HepG2 (cell line): ENCODE measurements around the gene ARFGEF2. TPM values are rescaled to one million over a fixed set of nuclear protein-coding genes. Genes with fewer than 3 reads are reported as not detected.

Experiments used
- AKAP8 ChIP-seq: sonication (generic); formaldehyde crosslinking; IDR thresholded peaks from 2 replicates; pipeline ENCODE4 v1.5.1; 2020; ENCODE audit warnings: mild to moderate bottlenecking, missing genetic modification reagents
- AKNA ChIP-seq: sonication (generic); formaldehyde crosslinking; IDR thresholded peaks from 2 replicates; pipeline ENCODE4 v1.4.0; 2020; ENCODE audit warnings: missing genetic modification reagents, borderline replicate concordance
- DNMT3B ChIP-seq: conservative IDR thresholded peaks from 2 replicates; pipeline ENCODE4 v1.6.1; 2016; ENCODE audit warnings: missing biosample characterization, control low read depth
- EEA1 ChIP-seq: sonication (generic); formaldehyde crosslinking; IDR thresholded peaks from 2 replicates; pipeline ENCODE4 v1.5.1; 2020; ENCODE audit warnings: mild to moderate bottlenecking, missing genetic modification reagents, borderline replicate concordance
- HIVEP1 ChIP-seq: sonication (generic); formaldehyde crosslinking; IDR thresholded peaks from 2 replicates; pipeline ENCODE4 v1.4.0; 2020; ENCODE audit warnings: mild to moderate bottlenecking, missing genetic modification reagents
- HOXA9 ChIP-seq: sonication (generic); formaldehyde crosslinking; IDR thresholded peaks from 2 replicates; pipeline ENCODE4 v1.8.1; 2022; ENCODE audit warnings: missing genetic modification reagents, mild to moderate bottlenecking, moderate library complexity, borderline replicate concordance
- IRF2 ChIP-seq: IDR thresholded peaks from 2 replicates; pipeline ENCODE4 v1.6.1; 2018; ENCODE audit warnings: missing genetic modification reagents, missing compliant biosample characterization
- JUND ChIP-seq: sonication (generic); formaldehyde crosslinking; IDR thresholded peaks from 2 replicates; pipeline ENCODE4 v1.8.0; 2022; ENCODE audit warnings: mild to moderate bottlenecking, missing genetic modification reagents
- MAFG ChIP-seq: sonication (generic); formaldehyde crosslinking; IDR thresholded peaks from 2 replicates; pipeline ENCODE4 v1.5.1; 2020; ENCODE audit warnings: mild to moderate bottlenecking, missing genetic modification reagents
- PCBP2 ChIP-seq: fragments of 200-400 bp; formaldehyde crosslinking; optimal IDR thresholded peaks from 2 replicates; pipeline ENCODE3; 2018; ENCODE audit warnings: low read length, low read depth; ENCODE audit not compliant: poor library complexity, severe bottlenecking
- POLR2AphosphoS2 ChIP-seq: IDR thresholded peaks from 2 replicates; pipeline ENCODE4 v1.6.1; 2011; ENCODE audit warnings: low read depth, low read length, improper control_type of control experiment
- POLR2AphosphoS5 ChIP-seq: IDR thresholded peaks from 2 replicates; pipeline ENCODE4 v1.6.1; 2012; ENCODE audit warnings: low read depth, low read length
- SNAI1 ChIP-seq: sonication (generic); formaldehyde crosslinking; IDR thresholded peaks from 2 replicates; pipeline ENCODE4 v1.5.0; 2020; ENCODE audit warnings: mild to moderate bottlenecking, missing genetic modification reagents, borderline replicate concordance
- TEAD3 ChIP-seq: optimal IDR thresholded peaks from 2 replicates; pipeline ENCODE3; 2016; ENCODE audit warnings: borderline replicate concordance
- U2AF1 ChIP-seq: fragments of 200-400 bp; formaldehyde crosslinking; optimal IDR thresholded peaks from 2 replicates; pipeline ENCODE3; 2017; ENCODE audit warnings: mild to moderate bottlenecking, low read depth, low read length
- ZBTB38 ChIP-seq: sonication (generic); formaldehyde crosslinking; IDR thresholded peaks from 2 replicates; pipeline ENCODE4 v1.5.1; 2020; ENCODE audit warnings: mild to moderate bottlenecking, missing genetic modification reagents
- ZNF207 ChIP-seq: fragments of 450-650 bp; IDR thresholded peaks from 2 replicates; pipeline ENCODE4 v1.6.1; 2016; ENCODE audit warnings: antibody characterized with exemption, borderline replicate concordance
- ZNF432 ChIP-seq: sonication (generic); formaldehyde crosslinking; IDR thresholded peaks from 2 replicates; pipeline ENCODE4 v1.5.0; 2020; ENCODE audit warnings: missing genetic modification reagents, mild to moderate bottlenecking, borderline replicate concordance
- ZNF530 ChIP-seq: sonication (generic); formaldehyde crosslinking; IDR thresholded peaks from 2 replicates; pipeline ENCODE4 v1.5.0; 2020; ENCODE audit warnings: low read depth, mild to moderate bottlenecking, missing genetic modification reagents
- ZNF546 ChIP-seq: sonication (generic); formaldehyde crosslinking; conservative IDR thresholded peaks from 2 replicates; pipeline ENCODE4 v1.8.1; 2023; ENCODE audit warnings: mild to moderate bottlenecking, missing genetic modification reagents
- ZNF766 ChIP-seq: sonication (generic); formaldehyde crosslinking; IDR thresholded peaks from 2 replicates; pipeline ENCODE4 v1.5.0; 2020; ENCODE audit warnings: missing genetic modification reagents, borderline replicate concordance
- ZNF770 ChIP-seq: sonication (generic); formaldehyde crosslinking; IDR thresholded peaks from 2 replicates; pipeline ENCODE4 v1.5.0; 2020; ENCODE audit warnings: mild to moderate bottlenecking, missing genetic modification reagents
- ZNF781 ChIP-seq: sonication (generic); formaldehyde crosslinking; IDR thresholded peaks from 2 replicates; pipeline ENCODE4 v1.5.1; 2020; ENCODE audit warnings: borderline replicate concordance, mild to moderate bottlenecking, missing genetic modification reagents; ENCODE audit errors: not compliant biosample characterization
- ZNF792 ChIP-seq: IDR thresholded peaks from 2 replicates; pipeline ENCODE4 v1.6.1; 2016
- polyA plus RNA-seq, 8 experiments: library from polyadenylated mRNA; depleted of rRNA in 3 of 8; stranded (reverse) in 7 of 8; unstranded in 1 of 8; fragments of >200 nt; fragmentation: Illumina TruSeq in 4 of 8; extraction: Trizol in 4 of 8; gene quantifications; 2 replicates each; pipeline versions ENCODE4 v1.2.1 to v1.2.3, GENCODE V29; 2011 to 2016; ENCODE audit warnings: low read depth in 4 of 8, missing spikeins in 1 of 8, mixed read lengths in 1 of 8; ENCODE audit not compliant: insufficient read depth in 1 of 8
- total RNA-seq, 5 experiments: library from RNA; depleted of rRNA; stranded (reverse); fragments of >200 nt; fragmentation: Illumina TruSeq; extraction: Trizol; gene quantifications; 2 replicates each; pipeline ENCODE4 v1.2.3, GENCODE V29; 2016; ENCODE audit warnings: low read depth in 1 of 5
- TF ChIP-seq, protein P1 (sequence below): sonication (generic); formaldehyde crosslinking; IDR thresholded peaks from 2 replicates; pipeline ENCODE4 v1.8.1; 2023; ENCODE audit warnings: mild to moderate bottlenecking, missing genetic modification reagents, borderline replicate concordance

ARFGEF2 gene
- total and polyA plus RNA-seq, 2 of the 13 experiments (the other 11 are each of a cell fraction or from before 2014, with no cell fraction given) = 44.0 to 60.8 TPM

DNA sequence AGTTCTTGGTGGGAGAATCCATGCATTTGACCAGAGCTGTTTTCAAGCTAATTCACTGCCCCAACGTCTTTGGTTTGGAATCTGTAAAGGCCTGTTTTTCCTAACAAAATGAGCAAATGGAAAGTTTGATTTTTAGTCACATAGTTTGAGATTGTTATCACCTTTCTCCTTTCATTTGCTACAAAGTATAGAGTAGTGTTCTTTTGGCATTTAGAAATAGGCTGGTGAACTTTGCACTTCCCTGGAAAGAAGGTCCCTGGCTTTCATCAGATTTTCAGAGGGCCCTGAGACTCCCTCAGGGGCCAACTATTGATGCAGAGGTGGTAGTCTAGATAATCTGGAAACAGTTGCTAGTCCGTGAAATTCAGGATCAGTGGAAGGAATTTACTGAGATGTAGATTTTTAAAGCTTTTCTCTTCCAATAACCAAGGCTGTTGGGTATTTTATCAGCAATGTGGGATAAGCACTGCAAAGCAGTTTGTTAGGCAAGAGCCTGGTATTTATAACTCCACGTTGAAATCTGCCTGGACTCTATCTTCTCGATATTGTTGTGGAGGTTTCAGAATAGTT lies 1.7 kb downstream of the ARFGEF2 start (continued):
- TF ChIP-seq, protein P1, sequence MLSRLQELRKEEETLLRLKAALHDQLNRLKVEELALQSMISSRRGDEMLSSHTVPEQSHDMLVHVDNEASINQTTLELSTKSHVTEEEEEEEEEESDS (CRISPR knock-in tag) = 0 out of 2 replicates have a peak, but pooled peaks have one; percentile 48
- TF ChIP-seq AKAP8 (CRISPR knock-in tag) (no peak), ZNF207 (no peak), ZNF432 (no peak), ZBTB38 (CRISPR knock-in tag) (no peak), HIVEP1 (CRISPR knock-in tag) (no peak), ZNF792 (CRISPR knock-in tag) (0 out of 2 replicates have a peak, but pooled peaks have one; percentile 46), DNMT3B (CRISPR knock-in tag) (no peak), ZNF770 (CRISPR knock-in tag) (peak; percentile 31; the same call in 1 of the 2 replicates), IRF2 (CRISPR knock-in tag) (no peak; the same call in 1 of the 2 replicates), ZNF530 (CRISPR knock-in tag) (no peak), ZNF546 (CRISPR knock-in tag) (no peak), EEA1 (CRISPR knock-in tag) (no peak), AKNA (CRISPR knock-in tag) (no peak), ZNF766 (CRISPR knock-in tag) (no peak), HOXA9 (no peak), POLR2AphosphoS5 (no peak; the same call in 1 of the 2 replicates), ZNF781 (CRISPR knock-in tag) (no peak), PCBP2 (no peak), TEAD3 (CRISPR knock-in tag) (peak; percentile 79), SNAI1 (CRISPR knock-in tag) (no peak), POLR2AphosphoS2 (no peak), JUND (CRISPR knock-in tag) (no peak), U2AF1 (no peak), MAFG (CRISPR knock-in tag) (no peak)
